ENCODE data around the gene MSI2. TPM values are rescaled to one million over a fixed set of nuclear protein-coding genes. Genes with fewer than 3 reads are reported as not detected.

MSI2 gene
- total RNA-seq, 1 donor from 2014 or later = 67.9 TPM

DNA sequence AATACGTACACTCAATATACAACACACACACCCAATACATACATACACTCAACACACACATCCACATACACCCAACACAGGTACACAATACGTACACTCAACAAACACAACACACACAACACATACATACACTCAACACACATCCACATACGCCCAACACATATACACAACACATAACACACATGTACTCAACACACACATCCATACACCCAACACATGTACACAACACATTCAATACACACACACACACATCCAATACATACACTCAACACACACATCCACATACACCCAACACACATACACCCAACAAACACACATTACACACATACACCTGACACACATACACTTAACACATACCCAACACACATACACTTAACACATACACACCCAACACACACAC is 392.9 kb downstream of the MSI2 start:
- no peaks in the 10 kb centered on the region for H3K9me3 Mint-ChIP-seq (ENCODE audit: unreplicated experiment)
- H3K4me2 ChIP-seq (ENCODE audit: low read length) = no peak overlapping the region
- H3K9ac ChIP-seq (ENCODE audit: low read length) = no peak overlapping the region
- no peaks in the 10 kb centered on the region for H3K9me3 ChIP-seq (ENCODE audit: insufficient read depth, low read depth, low read length)
- DNase-seq (ENCODE audit: low read depth) (no peak), FAIRE-seq (peak; percentile 29)
- H3K27ac ChIP-seq (ENCODE audit: low read depth, low read length) = no peak overlapping the region
- no peaks in the 10 kb centered on the region for H3K79me2 ChIP-seq (ENCODE audit: insufficient read depth, low read length)
- H3K27ac Mint-ChIP-seq (ENCODE audit: unreplicated experiment) = no peak overlapping the region
- H3K4me3 Mint-ChIP-seq (ENCODE audit: unreplicated experiment) = no peak overlapping the region
- peaks cover 14% of the 10 kb centered on the region for H3K4me1 ChIP-seq (ENCODE audit: insufficient read depth, low read length)
- H2AFZ ChIP-seq (ENCODE audit: low read depth, low read length) = no peak overlapping the region
- no peaks in the 10 kb centered on the region for H3K27me3 Mint-ChIP-seq (ENCODE audit: low read depth, unreplicated experiment)
- H3K36me3 ChIP-seq (ENCODE audit: insufficient read depth, low read length) = no peaks in the 10 kb centered on the region
- H3K27me3 ChIP-seq (ENCODE audit: insufficient read depth, low read length) = no peaks in the 10 kb centered on the region
- no peak overlapping the region for H3K4me3 ChIP-seq (ENCODE audit: insufficient read depth, low read depth, low read length)
- no peak for TF ChIP-seq EZH2 (IDR thresholded peaks at IDR 0.05; ENCODE audit: insufficient read depth, low read length)
- TF ChIP-seq, protein P1, sequence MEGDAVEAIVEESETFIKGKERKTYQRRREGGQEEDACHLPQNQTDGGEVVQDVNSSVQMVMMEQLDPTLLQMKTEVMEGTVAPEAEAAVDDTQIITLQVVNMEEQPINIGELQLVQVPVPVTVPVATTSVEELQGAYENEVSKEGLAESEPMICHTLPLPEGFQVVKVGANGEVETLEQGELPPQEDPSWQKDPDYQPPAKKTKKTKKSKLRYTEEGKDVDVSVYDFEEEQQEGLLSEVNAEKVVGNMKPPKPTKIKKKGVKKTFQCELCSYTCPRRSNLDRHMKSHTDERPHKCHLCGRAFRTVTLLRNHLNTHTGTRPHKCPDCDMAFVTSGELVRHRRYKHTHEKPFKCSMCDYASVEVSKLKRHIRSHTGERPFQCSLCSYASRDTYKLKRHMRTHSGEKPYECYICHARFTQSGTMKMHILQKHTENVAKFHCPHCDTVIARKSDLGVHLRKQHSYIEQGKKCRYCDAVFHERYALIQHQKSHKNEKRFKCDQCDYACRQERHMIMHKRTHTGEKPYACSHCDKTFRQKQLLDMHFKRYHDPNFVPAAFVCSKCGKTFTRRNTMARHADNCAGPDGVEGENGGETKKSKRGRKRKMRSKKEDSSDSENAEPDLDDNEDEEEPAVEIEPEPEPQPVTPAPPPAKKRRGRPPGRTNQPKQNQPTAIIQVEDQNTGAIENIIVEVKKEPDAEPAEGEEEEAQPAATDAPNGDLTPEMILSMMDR (IDR thresholded peaks at IDR 0.05; ENCODE audit: insufficient read depth, low read depth, low read length) = no peak
- H3K36me3 Mint-ChIP-seq (ENCODE audit: low read depth, unreplicated experiment) = no peaks in the 10 kb centered on the region
- H3K4me1 Mint-ChIP-seq (ENCODE audit: low read depth, unreplicated experiment) = peaks cover 19% of the 10 kb centered on the region
- no peaks in the 10 kb centered on the region for H4K20me1 ChIP-seq (ENCODE audit: insufficient read depth, low read length)

DNA sequence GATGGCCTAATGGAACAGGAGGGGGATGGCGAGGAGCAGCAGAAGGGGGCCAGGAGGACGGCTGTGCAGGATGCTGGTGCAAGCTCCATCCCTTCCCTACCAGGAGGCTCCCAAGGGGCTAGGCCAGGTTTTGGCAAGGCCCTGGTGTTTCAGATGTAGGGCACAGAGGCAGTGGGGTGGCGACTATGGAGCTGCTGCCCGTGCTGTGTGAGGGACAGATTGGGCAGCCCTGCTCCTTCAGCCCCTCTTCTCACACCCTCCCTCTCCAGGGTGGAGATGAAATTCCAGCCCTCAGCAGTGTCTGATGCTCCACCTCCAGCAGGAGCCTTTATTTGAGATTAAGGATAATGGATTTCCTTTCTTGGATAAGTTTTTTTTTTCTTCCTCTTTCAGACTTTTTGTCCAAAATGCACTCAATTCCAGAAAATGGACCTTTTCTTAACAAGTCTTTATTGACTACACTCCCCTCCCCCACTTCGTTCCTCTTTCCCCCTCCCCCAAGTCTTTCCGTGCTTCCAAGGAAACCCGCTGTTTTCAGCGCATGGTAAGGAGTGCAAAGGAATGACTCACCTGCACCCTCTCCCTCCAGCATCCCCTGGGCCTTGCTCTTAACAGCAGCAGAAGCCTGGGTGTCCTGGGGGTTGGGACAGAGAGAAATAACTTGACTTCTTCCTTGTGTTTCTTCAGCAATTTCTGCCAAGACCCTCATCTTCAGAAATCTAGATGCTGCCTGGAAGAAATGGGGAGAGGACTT is 393.6 kb downstream of the MSI2 start:
- no peaks in the 10 kb centered on the region for H3K36me3 Mint-ChIP-seq (ENCODE audit: low read depth, unreplicated experiment)
- Histone ChIP-seq H3K27ac (ENCODE audit: low read depth, low read length) (no peak overlapping the region), H3K79me2 (ENCODE audit: insufficient read depth, low read length) (no peaks in the 10 kb centered on the region), H3K9me3 (ENCODE audit: insufficient read depth, low read depth, low read length) (no peaks in the 10 kb centered on the region), H3K4me3 (ENCODE audit: insufficient read depth, low read depth, low read length) (no peak overlapping the region), H3K4me2 (ENCODE audit: low read length) (peak overlapping the region; percentile 65), H3K9ac (ENCODE audit: low read length) (peak overlapping the region; percentile 13), H2AFZ (ENCODE audit: low read depth, low read length) (no peak overlapping the region), H4K20me1 (ENCODE audit: insufficient read depth, low read length) (no peaks in the 10 kb centered on the region), H3K4me1 (ENCODE audit: insufficient read depth, low read length) (peaks cover 14% of the 10 kb centered on the region), H3K36me3 (ENCODE audit: insufficient read depth, low read length) (no peaks in the 10 kb centered on the region), H3K27me3 (ENCODE audit: insufficient read depth, low read length) (no peaks in the 10 kb centered on the region)
- H3K9me3 Mint-ChIP-seq (ENCODE audit: unreplicated experiment) = no peaks in the 10 kb centered on the region
- no peak overlapping the region for H3K4me3 Mint-ChIP-seq (ENCODE audit: unreplicated experiment)
- peak; percentile 79 for DNase-seq (ENCODE audit: low read depth)
- H3K4me1 Mint-ChIP-seq (ENCODE audit: low read depth, unreplicated experiment) = peaks cover 19% of the 10 kb centered on the region
- no peaks in the 10 kb centered on the region for H3K27me3 Mint-ChIP-seq (ENCODE audit: low read depth, unreplicated experiment)
- TF ChIP-seq, protein P1 (IDR thresholded peaks at IDR 0.05; ENCODE audit: insufficient read depth, low read depth, low read length) = no peak
- TF ChIP-seq EZH2 (IDR thresholded peaks at IDR 0.05; ENCODE audit: insufficient read depth, low read length) = no peak
- H3K27ac Mint-ChIP-seq (ENCODE audit: unreplicated experiment) = peak overlapping the region; percentile 12
- no peak for FAIRE-seq

DNA sequence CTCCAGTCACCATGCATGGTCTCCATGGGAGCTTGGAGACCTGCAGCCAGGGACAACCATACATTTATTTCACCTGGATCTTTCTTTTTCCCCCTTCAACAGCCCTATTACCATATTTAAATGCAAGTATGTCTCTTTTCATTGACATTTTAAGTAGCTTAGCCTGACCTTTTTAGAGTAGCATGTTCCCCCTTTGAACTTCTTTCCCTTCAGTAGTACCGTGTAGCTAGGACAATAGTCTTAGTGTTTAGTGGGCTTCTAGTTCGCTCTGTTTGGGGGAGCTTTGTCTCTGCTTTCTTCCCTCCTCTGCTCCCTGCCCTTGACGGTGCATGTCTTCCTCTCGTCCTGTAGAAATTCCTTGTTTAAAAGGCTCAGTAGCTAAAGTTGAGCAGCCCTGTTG is 394.2 kb downstream of the MSI2 start:
- Histone ChIP-seq H2AFZ (ENCODE audit: low read depth, low read length) (no peak overlapping the region), H3K27ac (ENCODE audit: low read depth, low read length) (no peak overlapping the region)
- H3K27ac Mint-ChIP-seq (ENCODE audit: unreplicated experiment) = peak overlapping the region; percentile 12

More for the DNA sequence above, 394.2 kb downstream of the MSI2 start:
- Histone ChIP-seq H3K27me3 (ENCODE audit: insufficient read depth, low read length) (no peaks in the 10 kb centered on the region), H3K4me2 (ENCODE audit: low read length) (peak overlapping the region; percentile 65), H3K9ac (ENCODE audit: low read length) (peak overlapping the region; percentile 13), H3K9me3 (ENCODE audit: insufficient read depth, low read depth, low read length) (no peaks in the 10 kb centered on the region), H3K4me3 (ENCODE audit: insufficient read depth, low read depth, low read length) (no peak overlapping the region), H4K20me1 (ENCODE audit: insufficient read depth, low read length) (no peaks in the 10 kb centered on the region), H3K4me1 (ENCODE audit: insufficient read depth, low read length) (peaks cover 14% of the 10 kb centered on the region), H3K79me2 (ENCODE audit: insufficient read depth, low read length) (no peaks in the 10 kb centered on the region), H3K36me3 (ENCODE audit: insufficient read depth, low read length) (no peaks in the 10 kb centered on the region)
- FAIRE-seq = no peak
- TF ChIP-seq, protein P1 (IDR thresholded peaks at IDR 0.05; ENCODE audit: insufficient read depth, low read depth, low read length) = no peak
- no peak for TF ChIP-seq EZH2 (IDR thresholded peaks at IDR 0.05; ENCODE audit: insufficient read depth, low read length)
- DNase-seq (ENCODE audit: low read depth) = no peak
- Mint-ChIP-seq H3K4me1 (ENCODE audit: low read depth, unreplicated experiment) (peaks cover 19% of the 10 kb centered on the region), H3K9me3 (ENCODE audit: unreplicated experiment) (no peaks in the 10 kb centered on the region), H3K4me3 (ENCODE audit: unreplicated experiment) (no peak overlapping the region), H3K36me3 (ENCODE audit: low read depth, unreplicated experiment) (no peaks in the 10 kb centered on the region), H3K27me3 (ENCODE audit: low read depth, unreplicated experiment) (no peaks in the 10 kb centered on the region)
